ENCODE data around the gene UNC5B.

The UNC5B gene

DNA sequence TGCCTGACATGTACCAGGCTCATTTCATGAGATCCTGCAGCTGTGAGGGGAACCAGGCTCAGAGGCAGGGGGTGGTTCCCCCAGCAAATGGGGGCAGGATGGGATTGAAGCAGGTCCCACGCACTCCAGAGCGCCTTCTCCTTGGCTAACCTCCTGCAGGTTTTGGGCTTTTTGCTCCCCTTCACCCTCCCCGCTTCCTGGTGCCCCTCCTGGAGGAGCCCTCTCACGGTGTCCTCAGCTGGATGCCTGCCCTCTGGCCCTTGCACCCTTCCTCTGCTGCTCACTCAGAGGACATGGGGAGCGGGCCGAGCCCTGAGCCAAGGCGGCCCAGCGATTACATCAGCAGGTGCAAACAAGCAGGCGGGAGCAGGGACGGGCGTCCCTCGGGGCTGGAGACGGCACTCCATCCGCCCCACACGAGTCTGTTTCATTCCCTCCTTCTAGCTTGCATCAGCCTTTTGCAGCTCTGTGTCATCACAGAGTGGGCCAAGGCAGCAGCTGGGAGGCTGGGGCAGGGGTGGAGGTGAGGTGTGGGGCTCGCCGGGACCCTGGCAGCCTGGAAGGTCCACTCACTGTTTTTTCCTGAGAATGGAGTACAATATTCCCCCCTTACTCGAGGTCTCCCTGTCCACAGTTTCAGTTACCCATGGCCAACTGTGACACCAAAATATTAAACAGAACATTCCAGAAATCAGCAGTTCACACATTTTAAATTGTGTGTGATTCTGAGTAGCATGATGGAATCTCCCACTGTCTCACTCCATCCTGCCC lies 54.0 kb downstream of the UNC5B start:
- Histone ChIP-seq H3K27ac (ENCODE audit: low read length) (no peak overlapping the region), H3K36me3 (replicated peaks; ENCODE audit: insufficient read depth, low read length) (no peaks in the 10 kb centered on the region), H3K4me1 (ENCODE audit: low read length) (no peaks in the 10 kb centered on the region), H3K9me3 (replicated peaks; ENCODE audit: insufficient read depth, low read length) (no peaks in the 10 kb centered on the region), H3K9me2 (replicated peaks; ENCODE audit: insufficient read depth, low read length) (no peaks in the 10 kb centered on the region), H3K27me3 (replicated peaks; ENCODE audit: insufficient read depth, low read length) (peaks cover 58% of the 10 kb centered on the region), H3F3A (ENCODE audit: insufficient read depth, low read length) (no peaks in the 10 kb centered on the region), H2AFZ (ENCODE audit: low read length) (no peak overlapping the region), H3K79me2 (ENCODE audit: low read length) (no peaks in the 10 kb centered on the region), H3K9ac (ENCODE audit: low read length) (no peak overlapping the region), H3K4me3 (ENCODE audit: low read length) (no peak overlapping the region), H3K4me2 (ENCODE audit: low read depth, low read length) (no peak overlapping the region), H4K20me1 (ENCODE audit: insufficient read depth, low read length) (no peaks in the 10 kb centered on the region)
- TF ChIP-seq EZH2phosphoT487 (IDR thresholded peaks at IDR 0.05; ENCODE audit: low read length) (no peak), EZH2 (optimal IDR thresholded peaks at IDR 0.05; ENCODE audit: low read depth, low read length) (no peak)
- TF ChIP-seq, protein P1, sequence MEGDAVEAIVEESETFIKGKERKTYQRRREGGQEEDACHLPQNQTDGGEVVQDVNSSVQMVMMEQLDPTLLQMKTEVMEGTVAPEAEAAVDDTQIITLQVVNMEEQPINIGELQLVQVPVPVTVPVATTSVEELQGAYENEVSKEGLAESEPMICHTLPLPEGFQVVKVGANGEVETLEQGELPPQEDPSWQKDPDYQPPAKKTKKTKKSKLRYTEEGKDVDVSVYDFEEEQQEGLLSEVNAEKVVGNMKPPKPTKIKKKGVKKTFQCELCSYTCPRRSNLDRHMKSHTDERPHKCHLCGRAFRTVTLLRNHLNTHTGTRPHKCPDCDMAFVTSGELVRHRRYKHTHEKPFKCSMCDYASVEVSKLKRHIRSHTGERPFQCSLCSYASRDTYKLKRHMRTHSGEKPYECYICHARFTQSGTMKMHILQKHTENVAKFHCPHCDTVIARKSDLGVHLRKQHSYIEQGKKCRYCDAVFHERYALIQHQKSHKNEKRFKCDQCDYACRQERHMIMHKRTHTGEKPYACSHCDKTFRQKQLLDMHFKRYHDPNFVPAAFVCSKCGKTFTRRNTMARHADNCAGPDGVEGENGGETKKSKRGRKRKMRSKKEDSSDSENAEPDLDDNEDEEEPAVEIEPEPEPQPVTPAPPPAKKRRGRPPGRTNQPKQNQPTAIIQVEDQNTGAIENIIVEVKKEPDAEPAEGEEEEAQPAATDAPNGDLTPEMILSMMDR (IDR thresholded peaks at IDR 0.05; ENCODE audit: low read length), result no peak
- DNase-seq, result no peak

DNA sequence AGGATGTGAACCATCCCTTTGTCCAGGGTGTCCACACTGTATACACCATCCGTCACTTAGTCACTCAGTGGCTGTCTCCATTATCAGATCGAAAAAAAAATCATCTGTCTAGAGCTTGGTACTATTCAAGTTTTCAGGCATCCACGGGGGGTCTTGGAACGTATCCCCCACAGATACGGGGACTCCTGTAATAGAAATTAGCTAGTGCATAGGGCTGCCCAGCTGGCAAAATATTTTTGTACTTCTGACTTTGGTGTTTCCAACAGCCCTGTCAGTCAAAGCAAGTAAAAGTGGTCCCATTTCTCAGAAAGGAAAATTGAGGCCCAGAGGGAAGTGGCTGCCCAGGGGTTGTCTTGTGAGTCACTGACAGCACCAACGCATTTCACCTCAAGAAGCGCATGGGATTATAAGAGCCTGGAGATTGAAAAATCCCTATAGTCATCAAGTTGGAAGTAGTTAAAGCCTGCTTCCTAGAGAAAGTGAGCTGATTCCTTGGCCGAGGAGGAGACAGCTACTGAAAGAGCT lies 54.6 kb downstream of the UNC5B start:
- Histone ChIP-seq H3K36me3 (replicated peaks; ENCODE audit: insufficient read depth, low read length) (no peaks in the 10 kb centered on the region), H3K9me2 (replicated peaks; ENCODE audit: insufficient read depth, low read length) (no peaks in the 10 kb centered on the region), H3K9me3 (replicated peaks; ENCODE audit: insufficient read depth, low read length) (no peaks in the 10 kb centered on the region), H3K4me2 (ENCODE audit: low read depth, low read length) (no peak overlapping the region), H3K79me2 (ENCODE audit: low read length) (no peaks in the 10 kb centered on the region), H3K4me1 (ENCODE audit: low read length) (no peaks in the 10 kb centered on the region), H3K27ac (ENCODE audit: low read length) (no peak overlapping the region), H3K4me3 (ENCODE audit: low read length) (no peak overlapping the region), H2AFZ (ENCODE audit: low read length) (no peak overlapping the region), H3F3A (ENCODE audit: insufficient read depth, low read length) (no peaks in the 10 kb centered on the region), H4K20me1 (ENCODE audit: insufficient read depth, low read length) (no peaks in the 10 kb centered on the region), H3K27me3 (replicated peaks; ENCODE audit: insufficient read depth, low read length) (peaks cover 51% of the 10 kb centered on the region), H3K9ac (ENCODE audit: low read length) (no peak overlapping the region)
- no peak for TF ChIP-seq EZH2phosphoT487 (IDR thresholded peaks at IDR 0.05; ENCODE audit: low read length)
- TF ChIP-seq EZH2 (optimal IDR thresholded peaks at IDR 0.05; ENCODE audit: low read depth, low read length), result no peak
- TF ChIP-seq, protein P1 (IDR thresholded peaks at IDR 0.05; ENCODE audit: low read length), result no peak
- DNase-seq, result no peak

DNA sequence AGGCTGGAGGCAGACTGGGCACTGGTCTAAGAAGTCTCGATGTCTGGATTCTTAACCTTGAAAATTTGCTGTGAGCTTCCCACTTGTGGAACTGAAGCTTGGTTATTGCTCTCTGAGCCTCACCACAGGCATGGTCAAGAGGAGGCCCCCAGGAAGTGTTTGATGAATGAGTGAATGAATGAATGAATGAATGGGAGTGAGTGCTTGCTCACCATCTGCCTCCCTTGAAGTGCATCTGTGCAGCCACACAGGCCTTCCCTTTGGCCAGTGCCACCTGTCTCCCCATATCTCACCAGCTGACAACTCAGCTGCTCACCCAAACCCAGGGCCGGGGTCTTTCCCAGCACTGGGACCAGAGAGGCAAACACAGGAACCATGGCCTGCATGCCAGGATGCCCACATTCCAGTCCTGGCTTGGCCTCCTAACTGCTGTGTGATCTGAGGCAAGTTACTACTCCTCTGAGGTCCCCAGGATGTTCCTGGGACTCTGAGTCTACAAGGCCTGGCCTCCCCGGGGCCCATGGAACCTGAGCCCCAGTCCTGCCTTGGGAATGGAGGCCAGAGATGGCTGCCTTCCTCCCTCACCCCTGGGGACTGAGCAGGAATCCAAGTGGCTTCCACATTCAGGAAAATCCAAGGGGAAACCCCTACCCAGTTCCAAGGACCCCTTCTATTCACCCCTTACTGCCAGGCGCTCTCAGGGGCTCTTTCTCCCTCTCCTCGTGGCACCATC lies 55.3 kb downstream of the UNC5B start:
- DNase-seq, result no peak
- H3K4me3 ChIP-seq (ENCODE audit: low read length), result no peak overlapping the region

More for the DNA sequence above, 55.3 kb downstream of the UNC5B start:
- peaks cover 45% of the 10 kb centered on the region for H3K27me3 ChIP-seq (replicated peaks; ENCODE audit: insufficient read depth, low read length)
- no peaks in the 10 kb centered on the region for H3K79me2 ChIP-seq (ENCODE audit: low read length)
- H2AFZ ChIP-seq (ENCODE audit: low read length), result no peak overlapping the region
- H3K4me2 ChIP-seq (ENCODE audit: low read depth, low read length), result no peak overlapping the region
- no peak overlapping the region for H3K27ac ChIP-seq (ENCODE audit: low read length)
- H3K9me3 ChIP-seq (replicated peaks; ENCODE audit: insufficient read depth, low read length), result no peaks in the 10 kb centered on the region
- H3K9ac ChIP-seq (ENCODE audit: low read length), result no peak overlapping the region
- no peaks in the 10 kb centered on the region for H3F3A ChIP-seq (ENCODE audit: insufficient read depth, low read length)
- H3K9me2 ChIP-seq (replicated peaks; ENCODE audit: insufficient read depth, low read length), result no peaks in the 10 kb centered on the region
- H4K20me1 ChIP-seq (ENCODE audit: insufficient read depth, low read length), result no peaks in the 10 kb centered on the region
- no peaks in the 10 kb centered on the region for H3K36me3 ChIP-seq (replicated peaks; ENCODE audit: insufficient read depth, low read length)
- no peaks in the 10 kb centered on the region for H3K4me1 ChIP-seq (ENCODE audit: low read length)
- TF ChIP-seq EZH2phosphoT487 (IDR thresholded peaks at IDR 0.05; ENCODE audit: low read length) (no peak), EZH2 (optimal IDR thresholded peaks at IDR 0.05; ENCODE audit: low read depth, low read length) (no peak)
- TF ChIP-seq, protein P1 (IDR thresholded peaks at IDR 0.05; ENCODE audit: low read length), result no peak
